HG02885 (cell line): ENCODE data around the gene RD3L.
"Not testable (repeated sequence)": the region's sequence is repeated elsewhere in the genome, so short reads cannot be mapped to it uniquely, and the experiment has no call there.

Experiments
- ATAC-seq: cut with Tn5 transposase; IDR thresholded peaks from one replicate; pipeline ENCODE4 v1.9.1; 2021; ENCODE audit warnings: mild to moderate bottlenecking; ENCODE audit not compliant: unreplicated experiment, poor library complexity

Gene RD3L

DNA sequence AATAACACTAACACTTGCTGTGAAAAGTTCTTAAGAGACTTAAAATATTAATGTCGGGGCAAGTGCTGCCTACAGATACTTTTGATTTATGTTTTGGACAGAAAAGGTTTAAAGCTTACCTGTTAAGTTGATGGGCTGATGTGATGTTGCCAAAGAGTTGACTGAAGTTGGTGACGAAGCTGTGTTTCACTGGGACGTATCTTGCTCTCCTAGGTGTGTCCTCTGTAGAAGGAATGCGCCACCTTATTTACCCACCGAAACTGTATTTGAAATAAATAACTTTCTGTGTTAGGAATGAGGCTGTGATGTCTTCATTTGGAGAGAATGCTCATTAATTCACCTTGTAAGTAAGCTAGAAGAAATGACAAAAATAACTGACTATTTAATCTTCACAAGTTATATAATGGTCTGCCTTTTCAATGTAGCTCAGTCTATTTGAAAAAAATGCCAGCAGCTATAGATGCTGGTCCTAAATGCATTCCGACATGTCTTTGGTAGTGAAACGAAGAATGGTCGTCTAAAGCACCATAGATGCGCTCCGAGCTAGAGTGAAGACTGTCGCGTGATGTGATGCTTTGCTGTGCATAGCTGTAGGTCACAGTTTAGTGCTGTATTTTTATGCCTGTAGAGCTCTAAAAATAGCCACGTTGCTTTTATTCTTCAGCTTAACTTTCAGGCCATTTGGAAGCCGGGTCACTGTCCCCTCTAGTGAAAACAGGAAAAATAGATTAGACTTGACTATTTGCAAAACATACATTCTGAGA, at the start of gene RD3L:
RD3L (minus strand) TSS at position 557 of the 764 bp plus-strand sequence. CDS start 834 bp downstream, outside the sequence.
- ATAC-seq = no peak

DNA sequence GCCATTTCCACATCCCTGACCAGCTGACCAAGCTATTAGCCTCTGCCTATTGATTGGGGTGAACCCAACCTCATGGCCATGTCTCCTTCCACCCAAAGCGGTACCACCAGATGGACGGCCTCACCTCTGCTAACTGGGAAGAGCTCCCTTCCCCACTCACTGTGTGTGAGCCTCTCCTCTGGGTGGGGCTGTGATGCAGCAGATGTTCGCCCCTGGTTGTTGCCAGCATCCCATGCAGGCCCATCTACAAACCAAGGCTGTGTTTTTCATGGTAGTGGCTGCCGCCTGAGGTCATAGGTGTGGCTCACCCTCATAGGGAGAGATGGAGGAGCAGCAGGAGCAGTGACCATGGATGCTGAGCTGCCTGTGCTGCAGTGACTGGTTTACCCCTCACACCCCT, 47.6 kb upstream of the RD3L start:
- no peak for ATAC-seq

- ATAC-seq = no peak
Measured at GRCh38 chr14:103989034-103989433, 46.7 kb upstream of the RD3L start.

GRCh38 chr14:103984196-103984595, 41.9 kb upstream of the RD3L start:
- ATAC-seq = no peak

- ATAC-seq = not testable (repeated sequence)
Measured at GRCh38 chr14:103980623-103981238, 38.4 kb upstream of the RD3L start.

GRCh38 chr14:103974575-103974974, 32.2 kb upstream of the RD3L start:
- ATAC-seq = no peak

DNA sequence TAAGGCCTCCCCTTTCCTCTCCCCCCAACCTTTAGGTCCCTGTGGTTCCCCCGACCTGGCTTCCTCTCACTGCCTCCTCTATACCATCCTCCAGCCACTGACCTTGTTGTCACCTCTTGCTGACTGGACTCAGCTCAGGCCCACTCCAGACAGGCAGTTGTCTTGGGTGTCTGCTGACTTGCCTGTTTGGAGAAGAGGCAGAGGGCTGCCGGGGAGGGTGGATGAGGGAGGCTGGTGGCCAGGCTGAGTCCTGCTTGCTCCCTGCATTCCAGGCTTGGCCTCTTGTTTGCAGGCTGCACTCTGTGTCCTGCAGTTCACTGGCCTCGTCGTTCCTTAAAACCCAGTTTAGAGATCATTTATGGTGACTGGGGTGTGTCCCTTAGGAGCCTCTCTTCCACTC, 31.0 kb upstream of the RD3L start:
- no peak for ATAC-seq

GRCh38 chr14:103969961-103970360, 27.6 kb upstream of the RD3L start:
- ATAC-seq = no peak

DNA sequence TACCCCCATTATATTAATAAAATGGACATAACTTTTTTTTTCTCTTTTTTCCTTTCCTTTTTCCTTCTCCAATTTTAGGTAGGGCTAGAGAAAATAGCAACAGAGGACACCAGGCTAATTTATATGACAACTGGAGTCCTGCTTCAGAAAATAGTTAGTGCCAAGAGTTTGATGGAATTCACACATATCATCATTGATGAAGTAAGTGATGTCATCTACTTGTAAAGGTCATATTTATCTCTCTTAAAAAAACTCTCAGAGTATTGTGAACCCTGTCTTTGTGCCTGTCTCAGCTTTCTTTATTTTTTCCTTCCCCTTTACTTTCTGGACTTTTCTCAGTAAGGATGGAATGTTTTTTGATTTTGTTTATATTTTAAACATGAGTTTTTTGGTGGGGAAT, 24.3 kb upstream of the RD3L start:
- no peak for ATAC-seq

DNA sequence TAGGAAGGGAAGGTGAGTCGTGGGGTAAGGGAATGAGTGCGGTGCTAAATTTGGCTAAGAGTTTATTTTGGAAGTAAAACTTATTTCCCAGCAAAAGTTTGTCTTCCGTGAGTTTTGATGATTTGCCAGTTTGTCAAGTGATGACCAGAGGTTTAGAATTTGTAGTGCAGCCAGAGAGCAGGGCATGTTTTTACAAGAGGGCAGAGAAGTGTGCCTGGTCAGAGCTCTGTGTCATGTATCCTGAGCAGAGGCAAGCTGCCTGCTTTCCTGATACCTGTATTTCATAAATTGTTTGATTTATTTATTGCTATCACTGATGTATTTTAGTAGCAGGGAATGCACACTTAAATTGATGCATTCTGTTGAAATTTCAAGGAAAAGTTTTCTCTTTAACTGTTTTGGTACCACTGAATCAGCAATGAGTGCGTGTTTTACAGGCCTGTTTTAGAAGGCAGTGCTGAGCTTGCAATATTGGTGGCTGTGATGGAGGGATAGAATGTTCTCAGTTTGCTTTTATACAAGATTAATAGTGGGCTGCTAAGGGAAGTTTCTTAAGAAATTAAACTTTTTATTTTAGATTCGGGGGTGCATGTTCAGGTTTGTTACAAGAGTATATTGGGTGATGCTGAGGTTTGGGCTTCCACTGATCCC, 19.7 kb upstream of the RD3L start:
- ATAC-seq = no peak

DNA sequence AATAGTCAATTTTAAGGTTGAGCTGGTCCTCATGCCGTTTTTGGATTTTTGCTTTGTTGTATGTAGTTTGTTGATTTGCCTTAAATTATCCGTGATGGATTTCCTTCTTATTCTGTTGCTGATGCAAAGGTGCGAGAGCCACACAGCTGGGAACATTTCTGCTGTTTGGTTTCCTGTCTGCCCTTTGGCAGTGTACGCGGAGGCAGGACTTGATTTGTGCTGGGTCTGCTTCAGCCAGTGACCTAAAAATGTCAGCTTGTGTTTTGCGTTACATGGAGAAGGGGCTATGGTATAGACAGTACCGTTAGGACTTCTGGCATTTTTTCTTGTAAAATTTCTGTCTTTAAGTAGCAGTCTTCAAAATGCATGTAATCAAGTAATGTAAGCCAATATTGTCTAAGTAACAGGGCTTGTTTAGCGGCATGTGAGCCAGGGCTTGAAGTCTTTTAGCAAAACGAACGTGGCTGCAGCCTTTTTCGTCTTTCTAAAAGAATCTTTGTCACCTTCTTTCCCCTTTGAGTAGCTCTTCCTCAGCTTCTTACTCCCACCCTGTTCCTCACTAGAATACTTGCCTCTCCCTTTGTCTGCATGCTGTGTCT, 18.2 kb upstream of the RD3L start:
- no peak for ATAC-seq

DNA sequence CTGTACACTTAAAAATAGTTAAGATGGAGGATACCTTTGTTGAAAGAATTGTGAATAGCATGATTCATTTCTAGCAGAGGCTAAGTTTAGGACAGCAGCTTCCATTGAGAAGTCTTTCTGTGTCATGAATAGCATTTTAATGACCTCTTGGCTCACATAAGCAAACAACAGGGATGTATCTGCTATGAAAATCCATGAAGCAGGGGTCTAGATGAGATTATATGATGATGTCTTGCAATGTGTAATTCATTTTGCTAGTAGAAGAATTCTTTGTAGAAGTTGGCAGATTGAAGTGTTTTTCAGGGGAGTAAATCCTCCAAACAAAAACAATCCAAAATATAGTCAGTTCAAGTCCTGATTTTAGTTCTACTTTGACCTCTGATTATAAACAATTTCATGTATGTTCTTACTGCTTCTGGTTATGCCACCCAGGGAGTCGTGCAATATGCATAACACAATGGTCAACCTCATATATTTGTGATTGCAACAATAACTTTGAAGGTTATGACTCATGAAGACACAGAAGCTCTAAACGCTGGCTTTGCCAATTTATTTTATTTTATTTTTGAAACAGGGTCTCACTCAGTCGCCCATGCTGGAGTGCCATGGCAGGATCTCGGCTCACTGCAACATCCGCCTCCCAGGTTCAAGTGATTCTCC, 6.9 kb upstream of the RD3L start:
- no peak for ATAC-seq

GRCh38 chr14:103948442-103948841, 6.1 kb upstream of the RD3L start:
- ATAC-seq = no peak

DNA sequence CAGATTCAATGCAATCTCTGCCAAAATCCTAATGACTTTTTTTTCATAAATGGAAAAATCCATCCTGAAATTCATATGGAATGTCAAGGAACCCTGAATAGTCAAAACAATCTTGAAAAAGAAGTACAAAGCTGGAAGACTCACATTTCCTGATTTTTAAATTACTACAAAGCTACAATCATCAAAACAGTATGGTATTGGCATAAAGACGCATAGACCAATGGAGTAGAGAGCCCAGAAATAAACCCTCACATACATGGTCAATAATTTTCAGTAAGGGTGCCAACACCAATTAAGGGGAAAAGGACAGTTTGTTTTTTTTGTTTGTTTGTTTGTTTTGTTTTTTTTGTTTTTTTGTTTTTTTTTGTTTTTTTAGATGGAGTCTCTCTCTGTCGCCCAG, 4.6 kb upstream of the RD3L start:
- no peak for ATAC-seq

DNA sequence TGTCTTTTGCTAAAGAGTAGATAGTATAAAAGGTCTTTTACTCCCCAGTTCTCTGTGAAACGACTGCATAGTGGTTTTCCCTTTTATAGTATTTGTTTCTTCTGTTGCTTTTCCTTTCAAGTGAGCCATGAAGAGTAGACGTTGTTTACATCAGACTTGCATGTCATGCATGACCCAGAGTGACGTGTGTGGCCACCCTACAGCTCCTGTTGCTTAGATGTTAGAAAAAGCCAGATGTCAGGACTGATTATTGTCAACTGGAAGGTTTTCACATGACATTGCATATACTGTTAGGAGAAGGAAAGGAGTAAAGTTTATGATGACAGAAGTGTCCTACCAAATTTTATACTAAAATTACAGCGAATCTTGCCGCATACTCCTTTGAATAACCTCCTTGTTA, 1.3 kb upstream of the RD3L start:
- no peak for ATAC-seq

DNA sequence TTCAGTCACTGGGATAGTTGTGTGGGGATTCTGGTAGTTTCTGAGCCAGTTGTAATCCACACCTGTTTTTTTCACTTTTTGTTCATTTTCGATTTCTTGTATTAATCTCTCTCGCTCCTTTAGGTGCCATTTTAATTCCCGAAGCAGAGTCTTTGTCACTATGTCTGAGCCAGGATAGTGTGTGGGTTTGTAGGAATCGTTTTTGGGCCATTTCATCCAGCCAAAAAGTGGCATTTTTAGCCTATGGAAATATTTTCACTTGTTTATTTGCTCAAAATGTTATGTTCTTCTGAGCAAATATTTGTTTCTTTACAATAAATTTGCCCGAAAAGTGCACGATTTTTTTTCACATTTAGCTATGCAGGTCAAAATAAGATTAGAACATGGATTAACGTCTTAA, 867 bp downstream of the RD3L start:
- ATAC-seq = no peak

GRCh38 chr14:103935102-103935501, 7.2 kb downstream of the RD3L start:
- no peak for ATAC-seq

DNA sequence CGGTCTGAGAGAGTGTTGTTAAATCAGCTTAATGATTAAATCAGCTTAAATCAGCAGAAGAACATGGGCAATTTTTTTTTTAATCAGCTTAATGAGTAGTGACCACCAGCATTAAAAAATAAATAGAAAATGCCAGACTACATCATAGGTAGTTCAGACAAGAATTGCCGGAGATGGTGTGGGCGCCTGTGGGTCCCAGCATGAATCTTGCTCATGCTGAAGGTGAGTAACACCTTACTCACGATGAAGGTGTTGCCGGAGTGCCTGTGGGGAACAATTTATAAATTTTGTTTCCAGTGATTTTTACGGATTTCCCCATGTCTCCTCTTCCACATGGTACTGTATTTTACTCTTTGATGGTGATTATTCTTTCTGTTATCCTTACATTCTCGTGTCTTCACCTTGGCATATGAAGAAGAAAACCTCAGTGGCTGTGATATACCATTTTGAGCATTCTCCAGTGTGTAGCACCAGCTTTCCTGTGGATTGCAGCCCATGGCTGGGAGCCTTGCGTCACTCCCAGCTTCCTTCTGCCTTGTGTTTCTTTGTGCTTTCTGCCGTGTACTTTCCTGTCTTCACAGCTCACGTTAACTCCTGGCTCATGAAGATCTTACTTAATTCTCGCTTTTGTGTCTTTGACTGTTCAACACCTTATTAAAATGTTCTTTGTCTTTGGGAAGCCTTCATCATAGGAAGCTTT, 9.4 kb downstream of the RD3L start:
- ATAC-seq = no peak

- no peak for ATAC-seq
Measured at GRCh38 chr14:103931422-103931821, 10.9 kb downstream of the RD3L start.

DNA sequence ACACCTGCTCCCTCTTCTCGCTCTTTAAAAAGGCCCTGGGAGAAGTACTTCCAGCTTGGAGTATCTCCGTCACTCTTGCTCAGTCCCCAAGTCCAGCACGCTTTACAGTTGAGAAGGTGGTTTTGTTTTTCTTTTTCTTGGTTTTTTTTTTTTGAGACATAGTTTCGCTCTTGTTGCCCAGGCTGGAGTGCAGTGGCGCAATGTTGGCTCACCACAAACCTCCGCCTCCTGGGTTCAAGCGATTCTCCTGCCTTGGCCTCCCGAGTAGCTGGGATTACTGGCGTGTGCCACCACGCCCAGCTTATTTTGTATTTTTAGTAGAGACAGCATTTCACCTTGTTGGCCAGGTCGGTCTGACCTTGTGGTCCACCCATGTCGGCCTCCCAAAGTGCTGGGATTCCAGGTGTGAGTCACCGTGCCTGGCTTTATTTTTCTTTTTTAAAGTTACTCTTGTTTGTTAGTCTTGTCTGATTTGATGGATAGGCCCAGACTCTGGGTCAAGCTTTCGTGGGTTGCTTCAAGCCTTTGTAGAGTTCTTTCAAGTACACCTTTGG, 12.2 kb downstream of the RD3L start:
- no peak for ATAC-seq
